IPS-NIHi7 (cell line): ENCODE measurements around the gene ST8SIA6.
"Not testable (repeated sequence)": the region's sequence is repeated elsewhere in the genome, so short reads cannot be mapped to it uniquely, and the experiment has no call there.

Experiments used
- DNase-seq: peaks from one replicate; pipeline ENCODE4 v3.0.0; 2012; ENCODE audit warnings: mixed read lengths; ENCODE audit errors: extremely low spot score

Gene ST8SIA6

GRCh38 chr10:17427201-17427600 lies 27.2 kb downstream of the ST8SIA6 start:
- no peak for DNase-seq

- DNase-seq: no peak
These were observed 28.1 kb downstream of the ST8SIA6 start for GRCh38 chr10:17426263-17426750.

- DNase-seq: no peak
These were observed 28.7 kb downstream of the ST8SIA6 start for GRCh38 chr10:17425584-17426262.

GRCh38 chr10:17423632-17424186 lies 30.7 kb downstream of the ST8SIA6 start:
- DNase-seq: no peak

- DNase-seq: no peak
These were observed 31.5 kb downstream of the ST8SIA6 start for GRCh38 chr10:17422931-17423330.

- no peak for DNase-seq
These were observed 36.1 kb downstream of the ST8SIA6 start for GRCh38 chr10:17418249-17418648.

- DNase-seq: no peak
These were observed 37.8 kb downstream of the ST8SIA6 start for GRCh38 chr10:17416442-17417211.

- no peak for DNase-seq
These were observed 39.2 kb downstream of the ST8SIA6 start for GRCh38 chr10:17415046-17415658.

GRCh38 chr10:17414484-17414883 lies 39.9 kb downstream of the ST8SIA6 start:
- no peak for DNase-seq

GRCh38 chr10:17413876-17414275 lies 40.5 kb downstream of the ST8SIA6 start:
- no peak for DNase-seq

GRCh38 chr10:17412323-17412722 lies 42.1 kb downstream of the ST8SIA6 start:
- DNase-seq: peak; percentile 64

- no peak for DNase-seq
These were observed 43.5 kb downstream of the ST8SIA6 start for GRCh38 chr10:17410907-17411306.

GRCh38 chr10:17409170-17409733 lies 45.1 kb downstream of the ST8SIA6 start:
- no peak for DNase-seq

- DNase-seq: no peak
These were observed 47.3 kb downstream of the ST8SIA6 start for GRCh38 chr10:17407047-17407446.

- DNase-seq: peak; percentile 26
These were observed 48.2 kb downstream of the ST8SIA6 start for GRCh38 chr10:17406036-17406834.

- DNase-seq: no peak
These were observed 51.2 kb downstream of the ST8SIA6 start for GRCh38 chr10:17403161-17403560.

GRCh38 chr10:17402040-17402439 lies 52.4 kb downstream of the ST8SIA6 start:
- DNase-seq: not testable (repeated sequence)

- DNase-seq: no peak
These were observed 58.4 kb downstream of the ST8SIA6 start for GRCh38 chr10:17396004-17396403.

GRCh38 chr10:17394854-17395253 lies 59.5 kb downstream of the ST8SIA6 start:
- no peak for DNase-seq

- peak; percentile 40 for DNase-seq
These were observed 66.4 kb downstream of the ST8SIA6 start for GRCh38 chr10:17387861-17388503.
